Neuronal stem cell (in vitro differentiated cells): ENCODE data around the gene PSD4.
A peak's percentile ranks its signal among the peaks of the same experiment; 100 is the strongest.

Source experiments
- DNase-seq: peaks from one replicate; pipeline ENCODE4 v3.0.0-alpha.2; 2013; ENCODE audit warnings: low spot score
- H2AFZ ChIP-seq: one replicate; pipeline ENCODE4 v1.6.1; 2013; ENCODE audit warnings: mild to moderate bottlenecking, low read length, inconsistent platforms
- H2AK5ac ChIP-seq: 2 replicates; pipeline ENCODE4 v1.6.1; 2013; ENCODE audit warnings: low read depth, mild to moderate bottlenecking, inconsistent platforms, low read length, moderate library complexity, mixed read lengths
- H2BK120ac ChIP-seq: 2 replicates; pipeline ENCODE4 v1.6.1; 2013; ENCODE audit warnings: low read depth, mild to moderate bottlenecking, inconsistent platforms, low read length, moderate library complexity, mixed read lengths
- H2BK12ac ChIP-seq: one replicate; pipeline ENCODE4 v1.6.1; 2013; ENCODE audit warnings: low read length, inconsistent platforms
- H2BK15ac ChIP-seq: 2 replicates; pipeline ENCODE4 v1.6.1; 2013; ENCODE audit warnings: mild to moderate bottlenecking, low read length, inconsistent platforms, mixed read lengths
- H2BK5ac ChIP-seq: one replicate; pipeline ENCODE4 v1.6.1; 2013; ENCODE audit warnings: inconsistent platforms, mild to moderate bottlenecking, low read length, moderate library complexity
- H3K14ac ChIP-seq: one replicate; pipeline ENCODE4 v1.6.1; 2013; ENCODE audit warnings: low read length, inconsistent platforms
- H3K18ac ChIP-seq: 2 replicates; pipeline ENCODE4 v1.6.1; 2013; ENCODE audit warnings: low read length, inconsistent platforms
- H3K23ac ChIP-seq: 2 replicates; pipeline ENCODE4 v1.6.1; 2013; ENCODE audit warnings: low read depth, mild to moderate bottlenecking, mixed read lengths, low read length, inconsistent platforms; ENCODE audit not compliant: poor library complexity
- H3K27ac ChIP-seq: replicated peaks from 3 replicates; pipeline ENCODE4 v1.5.1; 2013; ENCODE audit warnings: low read length, inconsistent platforms
- H3K27me3 ChIP-seq, 3 experiments: 2 replicates each; pipeline ENCODE4 v1.6.1; 2013; ENCODE audit warnings: low read length in 3 of 3, mild to moderate bottlenecking in 2 of 3, inconsistent platforms in 1 of 3, low read depth in 1 of 3, mixed read lengths in 1 of 3, moderate library complexity in 1 of 3; ENCODE audit not compliant: control insufficient read depth in 3 of 3, insufficient read depth in 3 of 3
- H3K36me3 ChIP-seq, 2 donors: replicated peaks in 1 of 2; 2 replicates each; pipeline ENCODE4 v1.6.1; 2013; ENCODE audit warnings: low read length in 2 of 2; ENCODE audit not compliant: control insufficient read depth in 2 of 2, insufficient read depth in 2 of 2
- H3K4ac ChIP-seq: 2 replicates; pipeline ENCODE4 v1.6.1; 2013; ENCODE audit warnings: inconsistent platforms, mild to moderate bottlenecking, low read length, moderate library complexity
- H3K4me1 ChIP-seq, 2 donors: 1 replicate in 1 of 2; 2 replicates in 1 of 2; pipeline ENCODE4 v1.6.1; 2013; ENCODE audit warnings: low read length in 2 of 2, low read depth in 1 of 2; ENCODE audit not compliant: control insufficient read depth in 2 of 2, insufficient read depth in 1 of 2
- H3K4me2 ChIP-seq: one replicate; pipeline ENCODE4 v1.6.1; 2013; ENCODE audit warnings: mild to moderate bottlenecking, low read length, inconsistent platforms; ENCODE audit not compliant: insufficient read depth, poor library complexity, severe bottlenecking
- H3K4me3 ChIP-seq, 2 donors: 2 replicates each; pipeline ENCODE4 v1.5.1; 2013; ENCODE audit warnings: low read length in 2 of 2, mild to moderate bottlenecking in 2 of 2, inconsistent platforms in 1 of 2, moderate library complexity in 1 of 2
- H3K79me1 ChIP-seq: one replicate; pipeline ENCODE4 v1.6.1; 2013; ENCODE audit warnings: low read depth, mild to moderate bottlenecking, inconsistent platforms, low read length, moderate library complexity
- H3K9ac ChIP-seq: one replicate; pipeline ENCODE4 v1.6.1; 2013; ENCODE audit warnings: mild to moderate bottlenecking, low read depth, low read length, inconsistent platforms; ENCODE audit not compliant: poor library complexity
- H3K9me3 ChIP-seq, 2 donors: replicated peaks in 1 of 2; 2 replicates each; pipeline versions ENCODE3 to v1.6.1; 2013; ENCODE audit warnings: low read length in 2 of 2, mild to moderate bottlenecking in 2 of 2, inconsistent platforms in 1 of 2, low read depth in 1 of 2, mixed read lengths in 1 of 2, moderate library complexity in 1 of 2; ENCODE audit not compliant: control insufficient read depth in 2 of 2, insufficient read depth in 1 of 2
- H4K8ac ChIP-seq: one replicate; pipeline ENCODE4 v1.6.1; 2013; ENCODE audit warnings: low read depth, mild to moderate bottlenecking, inconsistent platforms, low read length, moderate library complexity
- H4K91ac ChIP-seq: one replicate; pipeline ENCODE4 v1.6.1; 2013; ENCODE audit warnings: low read length, low read depth, mild to moderate bottlenecking, inconsistent platforms; ENCODE audit not compliant: poor library complexity
- WGBS, 2 donors: extraction: QIAGEN DNeasy Blood & Tissue Kit; methylation state at CpG; one replicate each; pipeline ENCODE4 v1.1.7; 2013; ENCODE audit warnings: missing lambda C conversion rate in 2 of 2, mixed read lengths in 1 of 2; ENCODE audit not compliant: insufficient read length in 2 of 2, insufficient replicate concordance in 1 of 2; ENCODE audit errors: extremely low coverage in 2 of 2; 5-methylcytosine and 5-hydroxymethylcytosine counted together

The PSD4 gene

GRCh38 chr2:113253453-113253852 is 79.7 kb downstream of the PSD4 start:
- Histone ChIP-seq H2BK120ac (no peak overlapping the region), H3K9me3 (peaks cover 0 to 6% of the 10 kb centered on the region in 2 donors), H2BK12ac (no peak overlapping the region), H3K79me1 (no peaks in the 10 kb centered on the region), H3K4ac (no peak overlapping the region), H3K27me3 (peaks cover 0 to 2% (median 0%) of the 10 kb centered on the region in 3 experiments), H3K27ac (no peak overlapping the region), H2AFZ (no peak overlapping the region), H3K4me3 (no peak overlapping the region), H3K14ac (no peak overlapping the region), H2BK15ac (no peak overlapping the region), H3K9ac (no peak overlapping the region), H4K91ac (no peak overlapping the region), H3K36me3 (no peaks in the 10 kb centered on the region), H3K18ac (no peak overlapping the region), H2AK5ac (no peak overlapping the region), H2BK5ac (no peak overlapping the region), H4K8ac (no peak overlapping the region), H3K4me2 (no peak overlapping the region), H3K4me1 (peaks cover 0 to 3% of the 10 kb centered on the region in 2 donors), H3K23ac (no peak overlapping the region)
- no CpG with 5 or more reads among the region's 4 CpGs for WGBS, 2 donors
- no peak for DNase-seq

GRCh38 chr2:113255140-113256070 is 81.6 kb downstream of the PSD4 start:
- Histone ChIP-seq H3K36me3 (no peaks in the 10 kb centered on the region), H3K79me1 (no peaks in the 10 kb centered on the region), H4K91ac (no peak overlapping the region), H2BK5ac (no peak overlapping the region), H3K9ac (no peak overlapping the region), H3K27me3 (peaks cover 0 to 2% (median 0%) of the 10 kb centered on the region in 3 experiments), H3K23ac (no peak overlapping the region), H3K18ac (no peak overlapping the region), H2BK120ac (no peak overlapping the region), H4K8ac (no peak overlapping the region), H2BK12ac (no peak overlapping the region), H2BK15ac (no peak overlapping the region), H3K9me3 (peaks cover 0 to 6% of the 10 kb centered on the region in 2 donors), H2AK5ac (no peak overlapping the region), H3K4me2 (no peak overlapping the region), H3K4me1 (peaks cover 0 to 3% of the 10 kb centered on the region in 2 donors), H3K4me3 (no peak overlapping the region), H3K4ac (no peak overlapping the region), H3K27ac (no peak overlapping the region), H3K14ac (no peak overlapping the region), H2AFZ (no peak overlapping the region)
- DNase-seq = no peak
- WGBS, 2 donors = no CpG with 5 or more reads among the region's 4 CpGs

- Histone ChIP-seq H4K91ac (no peak overlapping the region), H3K4me3 (no peak overlapping the region), H2BK120ac (no peak overlapping the region), H3K9me3 (peaks cover 0 to 6% of the 10 kb centered on the region in 2 donors), H3K4me1 (peaks cover 0 to 8% of the 10 kb centered on the region in 2 donors), H4K8ac (no peak overlapping the region), H3K23ac (no peak overlapping the region), H3K27me3 (peaks cover 0 to 2% (median 0%) of the 10 kb centered on the region in 3 experiments), H3K18ac (no peak overlapping the region), H2AFZ (peak overlapping the region; percentile 30), H3K4me2 (no peak overlapping the region), H3K79me1 (no peaks in the 10 kb centered on the region), H2BK12ac (no peak overlapping the region), H2BK5ac (no peak overlapping the region), H3K4ac (no peak overlapping the region), H3K14ac (no peak overlapping the region), H3K27ac (no peak overlapping the region), H3K36me3 (no peaks in the 10 kb centered on the region), H2BK15ac (no peak overlapping the region), H3K9ac (no peak overlapping the region), H2AK5ac (no peak overlapping the region)
- no CpG with 5 or more reads among the region's 7 CpGs for WGBS, 2 donors
- no peak for DNase-seq
Measured at GRCh38 chr2:113257516-113258264, 83.9 kb downstream of the PSD4 start.
